NCI-H748 (cell line): Measurements from ENCODE around the gene DNASE1L1.

ENCODE experiments used
- DNase-seq: peaks from one replicate; lab custom pipeline; 2025; ENCODE audit not compliant: unreplicated experiment; lab: John Stamatoyannopoulos, UW

The DNASE1L1 gene

GRCh38 chrX:154436983-154437752, 28.1 kb upstream of the DNASE1L1 start, which contains the start of gene GDI1:
Gene GDI1 (plus strand): TSS chrX:154437154. CDS start chrX:154437255, 101 bp downstream.
- peak; percentile 70 for DNase-seq

DNA sequence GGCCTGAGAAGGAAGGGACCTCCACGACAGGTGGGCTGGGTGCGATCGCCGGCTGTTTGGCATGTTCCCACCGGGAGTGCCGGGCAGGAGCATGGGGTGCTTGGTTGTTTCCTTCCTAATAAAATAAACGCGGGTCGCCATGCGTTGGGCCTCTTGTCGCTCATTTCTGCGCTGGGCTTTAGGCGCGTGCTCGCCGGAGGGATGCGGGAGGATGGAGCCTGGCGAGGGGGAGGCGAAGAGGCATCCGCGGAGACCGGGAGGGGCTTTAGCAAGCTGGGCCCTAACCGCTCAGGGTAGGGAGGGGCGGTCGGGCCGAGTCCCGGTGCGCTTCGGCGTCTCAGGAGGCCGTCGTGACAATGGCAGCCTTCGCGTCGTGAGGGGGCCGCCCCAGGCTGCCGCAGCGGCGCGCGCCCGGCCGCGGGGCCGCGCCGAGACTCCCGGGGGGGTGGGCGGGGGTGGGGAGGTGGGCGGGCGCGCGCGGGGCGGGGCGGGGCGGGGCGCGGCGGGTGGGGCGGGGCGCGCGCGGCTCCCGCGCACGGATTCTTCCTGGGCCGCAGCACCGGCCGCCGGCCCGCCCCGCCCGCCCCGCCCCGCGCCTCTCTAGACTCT, 27.4 kb upstream of the DNASE1L1 start:
- DNase-seq, result peak; percentile 64

DNA sequence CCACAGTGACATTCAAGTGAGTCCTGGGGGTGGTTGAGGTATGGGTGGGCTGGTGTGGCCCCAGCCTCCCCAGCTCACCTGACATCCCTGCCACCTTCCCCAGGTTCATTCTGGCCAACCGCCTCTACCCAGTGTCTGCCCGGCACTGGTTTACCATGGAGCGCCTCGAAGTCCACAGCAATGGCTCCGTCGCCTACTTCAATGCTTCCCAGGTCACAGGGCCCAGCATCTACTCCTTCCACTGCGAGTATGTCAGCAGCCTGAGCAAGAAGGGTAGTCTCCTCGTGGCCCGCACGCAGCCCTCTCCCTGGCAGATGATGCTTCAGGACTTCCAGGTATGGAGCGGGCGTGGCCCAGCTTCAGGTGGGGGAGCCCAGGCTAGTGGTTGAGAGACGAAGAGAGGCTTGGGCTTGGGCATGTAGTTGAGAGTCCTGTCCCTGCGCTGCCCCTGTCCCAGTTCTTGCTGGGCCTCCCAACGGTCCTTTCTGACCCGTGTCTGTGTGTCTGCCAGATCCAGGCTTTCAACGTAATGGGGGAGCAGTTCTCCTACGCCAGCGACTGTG, 26.2 kb upstream of the DNASE1L1 start:
- DNase-seq, result no peak

DNA sequence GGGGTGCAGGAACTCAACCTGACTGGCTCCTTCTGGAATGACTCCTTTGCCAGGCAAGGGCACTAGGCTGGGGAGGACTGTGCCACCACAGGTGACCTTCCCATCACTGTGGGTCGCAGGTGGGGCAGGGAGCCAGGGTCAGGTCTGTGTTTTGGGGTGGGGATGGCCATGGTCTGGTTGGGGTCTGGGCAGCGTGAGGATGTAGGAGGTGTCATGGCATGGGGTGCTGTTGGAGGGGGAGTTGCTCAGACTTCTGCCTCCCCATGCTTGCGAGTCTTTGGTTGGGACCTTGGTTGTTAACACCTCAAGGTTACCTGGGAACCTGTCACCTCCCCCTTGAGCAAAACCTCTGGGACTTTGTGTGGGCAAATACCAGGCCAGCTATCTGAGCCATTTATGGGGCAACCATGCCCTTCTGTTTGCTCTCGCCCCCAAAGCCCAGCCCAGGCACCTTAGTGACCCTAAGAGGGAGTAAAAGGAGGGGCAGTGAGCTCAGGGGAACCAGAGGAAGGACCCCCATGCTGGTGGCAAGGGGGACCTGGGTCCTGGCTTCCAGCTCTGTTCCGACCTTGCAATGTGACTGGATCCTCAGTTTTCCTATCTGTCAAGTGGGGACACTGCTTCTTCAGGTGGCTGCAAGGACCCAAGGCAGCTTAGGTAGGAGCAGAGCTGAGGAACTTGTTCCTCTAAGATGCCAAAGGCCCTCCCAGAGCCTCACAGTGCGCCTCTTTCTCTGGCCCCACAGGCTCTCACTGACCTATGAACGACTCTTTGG, 25.5 kb upstream of the DNASE1L1 start:
- no peak for DNase-seq

GRCh38 chrX:154433605-154434004, 24.6 kb upstream of the DNASE1L1 start:
- no peak for DNase-seq

DNA sequence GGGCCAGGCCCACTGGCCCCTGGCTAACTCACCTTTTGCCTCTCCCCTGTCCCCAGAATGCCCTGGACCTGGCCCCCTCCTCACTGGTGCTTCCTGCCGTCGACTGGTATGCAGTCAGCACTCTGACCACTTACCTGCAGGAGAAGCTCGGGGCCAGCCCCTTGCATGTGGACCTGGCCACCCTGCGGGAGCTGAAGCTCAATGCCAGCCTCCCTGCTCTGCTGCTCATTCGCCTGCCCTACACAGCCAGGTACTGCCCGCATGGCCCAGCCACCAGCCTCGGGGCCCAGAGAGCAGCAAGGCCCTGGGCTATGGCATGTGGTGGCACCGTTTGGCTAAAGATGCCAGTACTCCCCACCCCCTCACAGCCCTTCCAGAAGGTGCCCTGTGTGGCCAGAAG, 23.2 kb upstream of the DNASE1L1 start:
- no peak for DNase-seq

DNA sequence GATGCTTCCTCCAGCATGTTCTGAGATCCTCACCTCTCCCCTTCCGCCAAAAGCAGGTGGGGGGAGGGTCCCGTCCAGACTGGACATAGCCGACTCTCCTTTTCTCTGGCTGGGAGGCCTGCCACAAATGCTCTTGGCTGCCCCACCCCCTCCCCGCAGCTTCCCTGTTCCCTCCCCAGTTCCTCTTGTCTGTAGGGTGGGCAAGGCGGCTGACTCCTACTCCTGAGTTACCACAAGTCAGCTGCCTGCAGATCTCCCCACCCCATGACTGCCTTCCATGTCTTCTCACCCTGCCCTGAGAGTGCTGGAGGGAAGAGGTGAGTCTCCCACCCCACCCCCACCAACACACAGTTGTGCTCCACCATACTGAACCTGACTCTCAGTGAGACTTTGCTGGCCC, 22.3 kb upstream of the DNASE1L1 start:
- no peak for DNase-seq

- no peak for DNase-seq
These were observed 21.9 kb upstream of the DNASE1L1 start for GRCh38 chrX:154430916-154431315.

DNA sequence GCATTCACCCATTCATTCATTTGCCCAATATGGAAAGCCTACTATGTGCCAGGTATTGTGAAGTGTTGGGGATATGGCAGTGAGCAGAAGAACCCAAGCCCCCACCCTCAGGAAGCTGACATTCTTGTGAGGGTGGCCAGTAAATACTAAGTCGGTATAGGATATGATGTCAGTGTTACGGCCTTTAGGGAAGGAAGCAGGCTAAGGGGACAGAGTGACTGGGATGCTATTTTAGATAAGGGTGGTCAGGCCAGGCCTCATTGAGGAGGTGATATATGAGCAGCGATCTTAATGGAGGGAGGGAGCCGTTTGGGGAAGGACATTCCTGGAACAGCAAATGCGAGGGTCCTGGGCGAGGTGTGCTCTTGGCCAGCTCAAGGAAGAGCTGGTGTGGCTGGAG, 21.4 kb upstream of the DNASE1L1 start:
- no peak for DNase-seq

GRCh38 chrX:154429711-154430110, 20.7 kb upstream of the DNASE1L1 start:
- no peak for DNase-seq

GRCh38 chrX:154428176-154429171, 19.4 kb upstream of the DNASE1L1 start, which contains the start of gene ATP6AP1:
Gene ATP6AP1 (plus strand): TSS chrX:154428677. CDS start chrX:154428693, 16 bp downstream.
- DNase-seq, result peak; percentile 95

- DNase-seq, result no peak
These were observed 18.1 kb upstream of the DNASE1L1 start for GRCh38 chrX:154426916-154427770.

DNA sequence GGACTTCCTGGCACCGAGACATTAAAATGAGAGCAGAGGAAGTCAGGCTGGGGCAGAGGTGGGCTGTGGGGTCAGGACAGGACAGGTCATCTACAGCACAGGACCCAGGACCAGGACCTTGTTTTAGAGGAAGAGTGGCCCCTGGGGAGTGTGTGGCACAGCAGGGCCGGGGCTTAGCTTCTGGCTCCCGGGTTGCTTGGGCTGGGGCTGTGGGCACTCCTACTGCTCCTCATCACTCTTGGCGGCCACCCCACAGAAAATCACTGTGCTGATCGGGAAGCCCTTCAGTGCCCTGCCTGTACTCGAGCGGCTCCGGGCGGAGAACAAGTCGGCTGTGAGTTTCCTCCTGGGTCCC, 11.3 kb upstream of the DNASE1L1 start:
- DNase-seq, result no peak

DNA sequence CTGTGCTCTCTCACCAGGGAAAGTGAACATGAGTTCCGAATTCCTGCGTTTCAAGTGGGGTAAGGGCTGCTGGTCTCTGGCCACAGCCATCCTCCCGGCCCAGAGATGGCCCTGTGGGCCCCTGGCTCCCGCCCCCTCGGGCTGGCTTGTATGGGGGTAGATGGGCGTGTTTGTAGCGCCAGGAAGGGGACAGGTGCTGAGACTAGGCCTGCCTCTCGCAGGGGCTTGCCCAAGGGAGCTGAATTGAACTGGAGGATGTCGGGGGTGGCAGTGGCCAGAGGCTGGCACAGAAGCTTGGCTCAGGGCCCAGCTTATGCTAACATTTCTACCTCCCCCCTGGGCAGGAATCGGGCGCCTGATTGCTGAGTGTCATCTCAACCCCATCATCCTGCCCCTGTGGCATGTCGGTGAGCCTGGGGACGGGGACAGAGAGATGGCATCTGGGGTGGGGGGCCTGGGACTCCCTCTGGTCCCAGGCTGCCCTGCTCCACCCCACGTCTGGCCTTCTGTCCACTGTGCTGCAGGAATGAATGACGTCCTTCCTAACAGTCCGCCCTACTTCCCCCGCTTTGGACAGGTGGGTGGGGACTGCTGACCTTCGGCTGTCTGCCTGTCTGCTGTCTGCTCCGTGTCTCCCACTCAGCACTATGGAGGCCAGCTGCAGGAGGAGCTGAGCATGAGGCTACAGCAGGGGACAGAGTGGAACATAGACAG, 10.8 kb upstream of the DNASE1L1 start:
- no peak for DNase-seq

- no peak for DNase-seq
These were observed 10.1 kb upstream of the DNASE1L1 start for GRCh38 chrX:154419189-154419588.

DNA sequence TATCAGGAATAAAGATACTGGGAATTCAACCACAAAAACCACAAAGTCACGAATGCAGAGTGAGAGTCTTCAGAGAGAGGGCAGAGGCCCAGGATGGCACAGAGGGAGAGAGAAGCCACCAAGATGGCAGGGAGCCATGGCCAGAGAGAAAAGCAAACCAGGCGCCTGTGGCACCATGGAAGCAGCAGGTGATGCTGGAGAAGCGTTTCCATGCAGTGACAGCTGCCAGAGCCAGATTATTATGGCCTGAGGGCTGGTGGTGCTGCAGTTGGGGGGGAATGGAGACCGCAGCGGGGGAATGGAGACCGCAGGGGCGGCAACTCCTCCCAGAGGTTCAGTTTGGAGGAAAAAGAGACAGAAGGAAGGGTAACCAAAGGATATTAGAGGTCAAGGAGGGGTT, 8.1 kb upstream of the DNASE1L1 start:
- peak; percentile 10 for DNase-seq

DNA sequence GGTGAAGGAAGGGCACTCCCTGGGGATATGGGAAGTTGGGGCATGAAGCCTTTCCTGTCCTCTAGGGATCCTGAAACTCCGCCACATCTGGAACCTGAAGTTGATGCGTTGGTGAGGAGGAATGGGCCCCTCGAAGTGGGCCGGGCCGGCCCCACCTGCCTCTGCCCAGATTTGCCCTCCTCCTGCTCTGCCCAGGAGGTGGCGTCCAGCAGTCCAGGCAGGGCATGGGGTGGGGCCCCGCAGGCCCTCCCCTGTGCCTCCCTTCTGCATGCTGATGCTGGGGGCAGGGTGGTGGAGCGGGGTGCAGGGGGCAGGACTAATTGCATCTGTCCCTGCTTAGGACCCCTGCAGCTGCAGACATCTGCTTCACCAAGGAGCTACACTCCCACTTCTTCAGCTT, 4.1 kb upstream of the DNASE1L1 start:
- DNase-seq, result no peak

- DNase-seq, result no peak
These were observed 3.4 kb upstream of the DNASE1L1 start for GRCh38 chrX:154412468-154412867.

DNA sequence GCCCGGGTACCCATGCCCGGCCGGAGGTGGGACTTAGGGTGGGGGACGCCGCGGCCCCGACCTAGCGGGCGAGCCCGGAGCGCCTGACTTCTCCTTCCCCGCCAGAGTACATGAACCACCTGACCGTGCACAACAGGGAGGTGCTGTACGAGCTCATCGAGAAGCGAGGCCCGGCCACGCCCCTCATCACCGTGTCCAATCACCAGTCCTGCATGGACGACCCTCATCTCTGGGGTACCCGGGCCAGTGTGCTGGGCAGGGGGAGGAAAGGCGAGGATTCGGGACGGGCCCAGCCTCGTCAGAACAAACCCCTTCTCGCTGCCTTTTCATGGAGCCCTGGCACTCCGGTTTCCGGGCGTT, 2.9 kb upstream of the DNASE1L1 start:
- peak; percentile 84 for DNase-seq
